Daoy (cell line): ENCODE data around the gene MYL1. TPM values are rescaled to one million over a fixed set of nuclear protein-coding genes. Genes with fewer than 3 reads are reported as not detected.

Experiments used
- DNase-seq: peaks from one replicate; pipeline ENCODE4 v3.0.0-alpha.2; 2015; ENCODE audit warnings: low read depth
- total RNA-seq: library from RNA; depleted of rRNA; stranded (reverse); fragments of >200 nt; shearing (Covaris generic); gene quantifications from 2 replicates; pipeline ENCODE4 v1.2.3, GENCODE V29; 2014; rRNA removed

Gene MYL1
- total RNA-seq = not detected in 2 replicates

- DNase-seq = no peak
These were observed at the start of gene MYL1 for GRCh38 chr2:210315015-210315788. TSS of gene MYL1 (minus strand) at chr2:210315174. CDS start at chr2:210315042, 132 bp downstream.

GRCh38 chr2:210363876-210364275 lies 48.9 kb upstream of the MYL1 start:
- no peak for DNase-seq

DNA sequence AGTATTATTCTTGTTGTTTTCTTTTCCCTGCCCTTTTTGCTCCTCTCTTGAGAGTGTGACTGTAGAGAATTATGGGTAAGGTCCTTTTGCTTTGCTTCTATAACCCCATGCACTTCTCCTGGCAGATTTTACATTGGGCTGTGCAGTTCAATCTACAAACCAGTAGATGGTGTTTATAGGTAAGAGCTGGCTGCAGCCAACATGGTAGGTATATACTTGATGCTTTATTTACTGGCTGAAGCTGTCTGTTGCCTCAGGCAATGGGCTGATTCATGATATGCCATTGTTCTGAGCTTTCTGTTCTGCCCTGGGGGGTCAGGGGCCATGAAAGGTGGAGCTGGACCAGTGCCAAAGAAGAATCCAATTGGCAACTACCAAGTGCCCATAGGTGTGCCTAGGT lies 48.3 kb upstream of the MYL1 start:
- no peak for DNase-seq

GRCh38 chr2:210360412-210360811 lies 45.4 kb upstream of the MYL1 start:
- DNase-seq = no peak

DNA sequence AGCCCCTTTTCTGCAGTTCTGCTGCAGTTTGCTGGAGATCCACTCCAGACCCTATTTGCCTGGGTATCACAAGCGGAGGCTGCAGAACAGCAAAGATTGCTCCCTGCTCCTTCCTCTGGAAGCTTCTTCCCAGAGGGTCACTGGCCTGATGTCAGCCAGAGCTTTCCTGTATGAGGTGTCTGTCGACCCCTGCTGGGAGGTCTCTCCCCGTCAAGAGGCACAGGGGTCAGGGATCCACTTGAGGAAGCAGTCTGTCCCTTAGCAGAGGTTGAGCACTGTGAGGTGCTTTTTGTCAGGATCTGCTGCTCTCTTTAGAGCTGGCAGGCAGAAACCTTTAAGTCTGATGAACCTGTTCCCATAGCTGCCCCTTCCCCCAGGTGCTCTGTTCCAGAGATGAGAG lies 42.0 kb upstream of the MYL1 start:
- DNase-seq = no peak

DNA sequence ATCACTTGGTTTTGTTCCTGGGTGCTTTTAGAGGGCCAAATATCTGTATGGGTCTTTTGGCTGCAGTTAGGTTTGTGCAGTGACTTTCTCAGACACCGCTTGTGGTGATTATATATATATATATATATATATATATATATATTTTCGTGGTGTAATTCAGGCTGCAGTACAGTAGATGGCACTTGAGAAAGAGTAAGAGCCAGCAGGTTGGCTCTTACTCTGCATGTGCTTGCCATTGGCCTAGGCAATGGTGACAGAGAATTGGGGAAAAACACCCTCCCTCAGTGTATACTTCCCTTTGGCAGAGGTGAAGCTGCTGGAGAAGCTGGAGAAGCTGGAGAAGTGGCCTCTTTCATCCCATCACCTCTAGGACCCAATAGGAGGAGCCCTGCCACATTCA lies 22.2 kb upstream of the MYL1 start:
- no peak for DNase-seq

GRCh38 chr2:210324906-210325305 lies 9.9 kb upstream of the MYL1 start:
- DNase-seq = no peak

- DNase-seq = no peak
These were observed 9.5 kb upstream of the MYL1 start for GRCh38 chr2:210324458-210324857.

DNA sequence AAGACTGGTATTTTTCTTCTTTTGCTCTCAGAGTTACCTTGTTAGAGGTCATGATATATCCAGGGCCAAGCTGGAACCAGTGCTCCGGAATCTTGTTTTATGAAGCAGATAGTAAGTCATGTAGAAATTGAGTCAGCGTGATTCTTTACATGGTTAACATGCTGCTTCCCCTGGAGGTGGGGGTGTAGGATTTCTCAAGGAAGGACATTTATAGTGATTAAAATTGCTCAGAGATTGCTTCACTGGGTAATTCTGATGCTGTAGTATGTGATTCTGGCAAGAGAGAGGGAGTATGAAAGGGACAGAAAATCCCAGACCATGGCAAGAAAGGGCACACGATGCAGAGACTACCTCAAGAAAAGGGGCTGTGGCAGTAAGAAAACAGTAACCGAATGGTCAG lies 8.0 kb upstream of the MYL1 start:
- DNase-seq = no peak

GRCh38 chr2:210318891-210319290 lies 3.9 kb upstream of the MYL1 start:
- no peak for DNase-seq

GRCh38 chr2:210318486-210318885 lies 3.5 kb upstream of the MYL1 start:
- no peak for DNase-seq

- DNase-seq = no peak
These were observed 4.4 kb downstream of the MYL1 start for GRCh38 chr2:210310550-210310949.

DNA sequence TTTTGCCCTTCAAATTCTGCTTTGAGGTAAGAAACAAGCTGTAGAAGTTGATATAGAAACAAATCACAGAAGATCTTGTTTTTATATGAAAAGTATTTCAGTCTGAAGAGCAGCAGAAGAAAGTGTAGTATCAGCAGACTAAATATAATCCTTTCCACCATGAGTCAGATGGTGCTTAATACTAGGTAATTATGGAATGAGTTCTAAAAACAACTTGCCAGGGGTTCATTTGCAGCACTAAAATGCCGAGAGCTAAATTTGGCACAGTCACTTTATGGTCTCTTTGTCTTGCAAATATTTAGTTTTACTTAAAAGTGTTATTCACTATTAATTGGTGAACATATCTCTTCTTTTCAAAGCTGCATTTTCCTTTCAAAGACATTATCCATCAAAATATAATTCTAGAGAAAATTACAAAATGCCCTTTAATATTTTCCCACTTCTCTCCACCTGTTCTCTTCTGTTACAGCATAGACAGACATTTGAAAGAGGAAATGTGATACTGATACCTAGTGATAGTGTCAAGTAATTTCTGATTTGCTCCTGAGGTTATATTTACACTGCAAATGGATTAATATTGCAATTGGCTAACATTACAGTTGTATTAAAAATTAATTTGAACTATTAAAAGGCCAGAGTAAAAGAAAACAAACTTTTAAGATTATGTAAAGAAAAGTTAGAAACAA lies 5.3 kb downstream of the MYL1 start:
- DNase-seq = no peak

DNA sequence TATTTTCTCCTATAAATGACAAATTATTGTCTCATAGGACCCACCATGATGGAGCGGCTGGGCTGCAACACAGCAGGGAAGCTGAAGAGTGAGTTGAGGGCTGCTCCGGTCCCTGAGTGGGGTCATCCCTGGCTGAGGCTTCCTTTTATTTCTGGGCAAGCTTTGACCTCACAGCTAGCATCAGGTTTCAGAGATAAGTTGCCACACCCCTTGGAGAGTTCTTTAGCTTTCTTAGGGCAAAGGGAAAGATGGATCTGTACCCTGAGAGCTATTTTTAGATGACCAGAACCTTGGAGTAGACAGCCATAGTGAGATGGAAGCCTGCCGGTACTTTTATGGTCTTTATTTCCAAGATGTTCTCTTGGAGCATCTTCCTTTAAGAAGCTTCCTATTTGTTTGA lies 11.5 kb downstream of the MYL1 start:
- DNase-seq = no peak

GRCh38 chr2:210302326-210302725 lies 12.6 kb downstream of the MYL1 start:
- DNase-seq = no peak

DNA sequence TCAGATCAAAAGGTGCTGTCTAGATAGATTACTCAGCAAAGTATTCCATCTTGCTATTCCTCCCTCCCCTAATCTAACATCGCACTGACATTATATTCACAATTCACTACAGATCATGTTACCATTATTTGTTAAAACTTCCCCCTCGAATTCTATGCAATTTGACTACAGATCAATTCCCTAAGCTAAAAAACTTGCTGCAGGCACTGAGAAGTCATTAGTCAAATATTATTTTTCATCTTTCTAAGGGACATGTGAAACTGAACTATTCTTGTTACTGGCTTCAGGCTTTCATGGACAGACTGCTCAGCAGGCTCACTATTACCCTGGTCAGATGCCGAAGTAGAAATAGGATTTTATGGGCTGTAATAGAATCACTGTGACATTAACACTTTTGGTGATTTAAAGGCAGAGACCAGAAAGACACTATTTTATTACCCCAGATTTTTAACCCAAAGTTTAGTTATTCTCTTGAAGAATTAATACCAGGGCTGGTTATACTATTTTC lies 15.1 kb downstream of the MYL1 start:
- DNase-seq = no peak

- no peak for DNase-seq
These were observed 26.6 kb downstream of the MYL1 start for GRCh38 chr2:210288408-210288807.

- no peak for DNase-seq
These were observed 27.7 kb downstream of the MYL1 start for GRCh38 chr2:210287301-210287700.

- no peak for DNase-seq
These were observed 28.8 kb downstream of the MYL1 start for GRCh38 chr2:210286123-210286680.

DNA sequence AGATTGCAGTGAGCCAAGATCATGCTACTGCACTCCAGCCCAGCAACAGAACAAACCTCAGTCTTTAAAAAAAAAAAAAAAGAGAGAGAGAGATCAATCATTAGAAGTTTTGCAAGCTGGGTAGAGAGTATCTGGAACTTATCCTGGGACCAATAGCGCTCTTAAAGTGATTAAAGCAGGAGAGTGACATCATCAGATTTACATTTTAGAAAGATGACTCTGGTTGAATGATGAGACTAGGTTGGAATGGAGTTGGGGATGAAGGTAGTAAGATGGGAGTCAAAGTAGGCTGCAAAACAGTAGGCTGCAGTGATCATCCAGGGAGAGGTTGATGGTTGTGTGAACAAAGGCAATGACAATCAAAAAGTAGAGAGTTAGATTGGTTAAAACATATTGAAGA lies 37.8 kb downstream of the MYL1 start:
- no peak for DNase-seq

DNA sequence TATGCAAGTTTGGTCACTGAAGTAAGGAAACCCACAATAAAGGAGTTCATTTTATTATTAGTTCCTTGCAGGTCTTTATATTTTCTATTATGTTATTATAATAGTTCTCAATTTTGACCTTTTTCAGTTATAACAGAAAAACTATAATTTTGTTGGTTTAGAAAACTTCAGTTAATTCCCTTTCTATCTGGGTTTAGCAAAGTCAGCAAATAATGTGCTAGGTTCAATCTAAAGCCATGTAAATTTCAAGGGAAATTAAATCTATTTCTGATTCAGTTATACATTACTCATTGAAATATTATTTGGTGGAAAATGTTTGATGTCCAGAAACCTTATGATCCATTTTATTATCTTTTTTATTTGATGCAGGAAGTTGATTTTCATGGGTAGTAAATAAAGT lies 43.7 kb downstream of the MYL1 start:
- no peak for DNase-seq

DNA sequence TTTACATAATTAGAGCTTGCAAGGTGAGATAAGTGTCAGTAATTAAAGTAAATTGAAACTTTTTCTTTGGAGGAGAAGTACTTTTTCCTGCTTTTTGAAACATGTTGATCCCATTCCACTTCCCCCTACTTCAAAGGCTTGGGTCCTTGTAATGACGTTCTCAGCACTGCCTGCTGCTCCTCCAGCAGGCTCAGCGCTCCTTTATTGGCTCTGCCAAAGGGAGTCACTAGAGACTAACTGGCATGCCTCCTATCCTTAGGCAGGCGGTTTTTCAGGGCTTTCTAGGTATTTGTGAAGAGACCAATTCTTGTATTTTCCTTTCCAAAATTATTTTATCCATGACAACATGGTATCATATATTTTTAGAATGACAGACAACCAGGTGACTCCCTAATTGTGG lies 45.8 kb downstream of the MYL1 start:
- no peak for DNase-seq

- no peak for DNase-seq
These were observed 46.7 kb downstream of the MYL1 start for GRCh38 chr2:210268281-210268680.
